NCI-H2196 treated with DMSO at 0.1 percent for 48 hours (cell line): ENCODE measurements around the gene FNBP1.

Source experiments
- DNase-seq: peaks from one replicate; lab custom pipeline; 2025; ENCODE audit not compliant: unreplicated experiment; lab: John Stamatoyannopoulos, UW

Gene FNBP1

GRCh38 chr9:129863059-129863690, 179.8 kb downstream of the FNBP1 start:
- DNase-seq, result no peak

GRCh38 chr9:129861447-129861827, 181.6 kb downstream of the FNBP1 start:
- no peak for DNase-seq

- no peak for DNase-seq
Observed at GRCh38 chr9:129860653-129861446, 182.1 kb downstream of the FNBP1 start.

DNA sequence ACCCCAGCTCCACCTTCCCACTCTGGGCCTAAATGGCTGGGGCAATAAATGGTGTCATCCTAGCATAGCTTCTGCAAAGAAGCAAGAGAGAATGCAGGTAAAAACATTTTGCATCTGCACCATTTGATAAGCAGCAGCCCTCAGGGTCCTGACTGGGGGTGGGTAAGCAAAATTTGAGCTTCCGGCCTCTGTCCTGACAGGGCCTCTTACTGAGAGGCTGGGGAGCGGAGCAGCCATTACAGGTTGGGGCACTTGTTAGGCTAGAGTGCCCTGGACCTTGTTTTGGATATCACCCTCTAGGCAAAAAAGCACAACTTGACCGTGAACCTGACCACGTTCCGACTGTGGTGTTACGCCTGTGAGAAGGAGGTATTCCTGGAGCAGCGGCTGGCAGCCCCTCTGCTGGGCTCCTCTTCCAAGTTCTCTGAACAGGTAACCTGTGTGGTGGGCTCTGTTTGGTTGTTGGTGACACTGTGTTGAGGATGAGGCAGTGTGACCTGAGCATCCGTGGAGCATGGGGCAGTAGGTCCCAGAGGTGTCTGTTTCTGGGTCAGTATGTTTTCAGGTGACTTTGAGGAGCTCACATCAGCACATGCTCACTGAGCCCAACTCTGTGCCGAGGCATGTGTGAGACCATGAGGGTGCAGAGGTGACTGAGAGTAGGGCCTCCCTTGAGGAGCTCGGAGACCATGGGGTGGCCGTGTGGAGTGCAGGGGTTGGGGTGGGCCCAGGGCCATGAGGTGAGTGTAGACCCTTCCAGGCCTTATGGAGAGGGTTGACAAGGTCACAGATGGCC, 184.6 kb downstream of the FNBP1 start:
- no peak for DNase-seq

GRCh38 chr9:129857207-129857606, 185.8 kb downstream of the FNBP1 start:
- no peak for DNase-seq

DNA sequence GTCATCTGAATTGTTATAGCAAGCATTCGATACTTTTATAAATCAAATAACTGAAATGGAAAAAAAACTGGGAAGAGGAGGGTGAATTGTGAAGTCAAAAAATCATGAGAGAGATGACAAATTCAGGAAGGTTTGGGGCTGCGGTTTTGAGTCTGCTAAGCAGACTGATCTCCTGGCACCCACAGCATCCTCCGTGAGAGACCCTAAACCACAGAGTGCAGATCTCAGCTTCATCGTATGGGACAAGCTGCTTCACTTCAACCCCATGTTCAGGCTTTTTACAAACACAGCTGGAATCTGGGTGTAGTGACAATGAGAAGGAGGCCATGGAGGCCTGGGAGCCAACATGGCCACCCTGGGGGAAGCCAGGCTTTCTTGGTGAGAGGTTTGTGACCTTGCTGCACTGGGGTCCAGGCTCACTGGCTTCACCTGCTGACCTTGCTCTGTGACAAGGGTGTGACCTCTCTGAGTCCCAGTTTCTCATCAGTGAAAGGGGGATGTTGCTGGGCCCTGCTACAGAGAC, 188.3 kb downstream of the FNBP1 start:
- no peak for DNase-seq

DNA sequence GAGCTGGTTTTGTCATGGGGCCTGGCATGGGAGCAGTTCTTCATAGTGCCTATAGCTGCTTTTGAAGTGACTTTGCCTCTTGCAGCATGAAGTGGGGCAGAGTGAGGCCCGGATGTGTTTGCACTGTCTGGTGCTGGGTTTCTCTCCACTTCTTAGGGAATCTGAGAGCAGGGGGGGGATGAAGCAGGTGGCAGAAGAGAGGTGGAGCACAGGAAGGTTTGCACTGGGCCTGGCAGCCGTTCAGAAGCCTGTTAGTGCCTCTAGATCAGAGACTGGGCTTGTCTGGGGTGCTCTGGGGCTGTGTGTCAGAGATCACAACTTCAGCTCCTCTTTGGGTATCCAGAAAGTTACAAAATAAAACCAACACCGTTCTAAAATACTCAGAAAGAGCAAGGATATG, 189.4 kb downstream of the FNBP1 start:
- DNase-seq, result peak; percentile 21

DNA sequence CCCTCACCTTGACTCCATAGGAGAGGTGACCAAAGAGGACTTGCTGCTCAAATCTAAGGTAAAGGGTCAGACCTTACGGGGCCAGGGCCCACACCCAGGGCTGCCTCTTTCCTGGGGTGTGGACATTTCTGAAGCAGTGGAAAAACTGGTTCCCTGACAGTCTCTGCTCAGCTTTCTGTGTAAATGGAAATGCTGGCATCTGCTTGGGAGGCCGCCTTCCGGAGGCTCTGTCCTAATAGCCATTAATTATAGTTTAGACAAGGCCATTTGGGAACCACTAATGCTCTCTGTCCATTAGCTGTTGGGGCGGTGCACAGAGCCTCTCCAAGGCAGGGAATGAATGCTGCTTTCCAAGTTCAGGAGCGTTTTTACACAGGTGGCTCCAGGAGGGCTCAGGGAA, 190.4 kb downstream of the FNBP1 start:
- DNase-seq, result no peak

DNA sequence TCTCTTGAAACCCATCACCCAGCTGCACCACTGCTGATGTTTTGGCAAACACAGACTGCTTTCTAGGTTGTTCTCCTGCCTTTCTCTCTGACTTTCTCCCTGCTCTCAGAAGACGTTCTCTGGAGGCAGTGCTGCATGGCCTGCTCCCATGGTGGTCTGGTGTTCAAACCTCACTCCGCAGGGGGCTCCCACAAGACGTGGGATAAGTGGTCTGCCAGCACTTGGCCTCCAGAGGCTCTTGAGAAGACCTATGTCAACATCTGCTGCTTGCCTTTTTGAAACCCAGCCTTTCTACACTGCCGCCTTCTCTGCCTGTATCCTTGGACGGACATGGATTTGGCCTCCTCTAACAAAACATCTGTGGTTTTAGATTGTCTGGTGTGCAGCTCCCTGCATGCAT, 191.2 kb downstream of the FNBP1 start:
- DNase-seq, result no peak

DNA sequence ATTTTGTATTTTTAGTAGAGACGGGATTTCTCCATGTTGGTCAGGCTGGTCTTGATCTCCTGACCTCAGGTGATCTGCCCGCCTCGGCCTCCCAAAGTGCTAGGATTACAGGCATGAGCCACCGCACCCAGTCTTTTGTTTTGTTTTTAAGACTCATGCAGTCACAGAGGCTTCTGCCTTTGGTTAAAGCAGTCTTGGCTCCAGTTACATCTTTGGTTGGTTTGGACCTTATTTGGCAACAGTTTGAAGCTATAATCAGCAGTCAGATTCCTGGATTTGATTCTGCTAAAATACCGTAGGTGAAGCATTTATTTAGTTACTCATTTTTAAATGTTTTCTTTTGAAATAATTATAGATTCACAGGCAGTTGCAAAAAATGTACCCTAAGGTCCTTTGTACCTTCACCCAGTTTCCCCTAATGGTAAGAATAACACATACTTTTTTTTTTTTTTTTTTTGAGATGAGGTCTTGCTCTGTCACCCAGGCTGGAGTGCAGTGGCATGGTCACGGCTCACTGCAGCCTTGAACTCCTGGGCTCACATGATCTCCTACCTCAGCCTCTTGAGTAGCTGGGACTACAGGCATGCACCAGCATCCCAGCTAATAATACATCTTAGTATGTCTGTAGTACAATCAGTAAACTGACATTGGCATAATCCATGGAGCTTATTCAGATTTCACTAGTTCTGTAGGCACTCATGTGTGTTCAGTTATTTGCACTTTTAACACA, 192.0 kb downstream of the FNBP1 start:
- no peak for DNase-seq

- no peak for DNase-seq
Observed at GRCh38 chr9:129849901-129850300, 193.1 kb downstream of the FNBP1 start.

GRCh38 chr9:129848712-129849441, 194.1 kb downstream of the FNBP1 start:
- no peak for DNase-seq

- DNase-seq, result no peak
Observed at GRCh38 chr9:129845373-129845772, 197.6 kb downstream of the FNBP1 start.

DNA sequence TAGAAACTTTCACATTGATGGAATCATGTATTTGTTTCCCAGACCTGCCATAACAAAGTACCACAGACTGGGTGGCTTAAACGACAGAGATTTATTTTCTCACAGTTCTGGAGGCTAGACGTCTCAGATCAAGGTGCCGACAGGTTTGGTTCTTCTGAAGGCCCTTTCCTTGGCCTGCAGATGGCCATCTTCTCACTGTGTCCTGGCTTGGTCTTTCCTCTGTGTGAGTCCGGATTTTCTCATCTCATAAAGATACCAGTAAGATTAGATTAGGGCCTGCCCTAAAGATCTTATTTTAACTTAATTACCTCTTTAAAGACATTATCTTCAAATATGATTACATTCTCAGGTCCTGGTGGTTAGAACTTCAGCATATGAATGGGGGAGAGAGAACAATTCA, 201.9 kb downstream of the FNBP1 start:
- DNase-seq, result no peak

DNA sequence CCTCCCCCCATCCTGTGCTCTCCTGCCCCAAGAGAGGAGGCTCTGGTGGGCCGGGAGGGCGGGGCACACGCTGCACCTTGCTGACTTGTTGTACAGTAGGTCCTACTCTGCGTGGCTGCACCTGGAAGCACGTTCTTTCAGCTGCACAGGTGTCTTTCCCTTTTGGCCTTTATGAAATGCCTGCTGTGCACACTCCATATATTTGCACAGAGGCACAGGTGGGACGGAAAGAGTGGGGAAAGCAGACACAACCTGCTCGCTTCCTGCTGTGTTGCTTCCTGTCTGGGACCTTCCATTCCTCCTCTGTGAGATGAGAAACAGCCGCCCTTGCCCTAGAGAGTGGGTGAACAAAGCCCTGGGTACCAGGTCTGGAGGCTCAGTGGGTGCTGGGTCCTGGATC, 203.0 kb downstream of the FNBP1 start:
- DNase-seq, result peak; percentile 76

DNA sequence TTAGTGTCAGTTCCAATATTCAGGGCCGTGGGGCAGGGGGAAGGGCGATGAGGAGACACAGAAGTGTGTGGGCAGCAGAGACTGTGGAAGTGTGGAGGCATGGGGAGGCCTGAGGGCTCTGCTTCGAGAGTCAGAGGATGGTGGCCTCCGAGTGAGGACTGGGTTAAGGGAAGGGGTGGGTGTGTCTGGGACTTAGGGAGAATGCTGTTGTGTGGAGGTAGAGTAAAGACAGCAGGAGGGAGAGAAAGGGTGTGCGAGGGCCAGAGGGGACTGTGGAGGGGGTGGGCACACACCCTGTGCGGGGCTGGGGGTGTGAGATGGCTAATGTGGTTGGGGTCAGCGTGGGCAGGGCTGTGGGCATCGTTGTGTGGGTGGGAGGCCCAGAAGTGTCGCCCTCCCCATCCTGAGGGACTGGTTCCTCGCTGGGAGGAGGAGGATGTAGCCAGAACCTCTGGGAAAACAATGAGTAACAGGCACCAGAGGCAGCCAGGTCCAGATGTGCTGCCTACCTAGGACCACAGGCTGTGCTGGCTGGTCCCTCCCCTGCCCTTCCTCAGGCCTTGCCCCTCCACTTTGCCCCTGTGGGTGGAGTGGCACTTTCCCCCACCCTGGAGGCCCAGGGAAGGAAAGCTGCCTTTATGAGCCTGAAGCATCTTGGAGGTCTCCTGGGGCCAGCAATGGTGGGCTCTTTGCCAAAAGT, 203.5 kb downstream of the FNBP1 start:
- DNase-seq, result no peak

DNA sequence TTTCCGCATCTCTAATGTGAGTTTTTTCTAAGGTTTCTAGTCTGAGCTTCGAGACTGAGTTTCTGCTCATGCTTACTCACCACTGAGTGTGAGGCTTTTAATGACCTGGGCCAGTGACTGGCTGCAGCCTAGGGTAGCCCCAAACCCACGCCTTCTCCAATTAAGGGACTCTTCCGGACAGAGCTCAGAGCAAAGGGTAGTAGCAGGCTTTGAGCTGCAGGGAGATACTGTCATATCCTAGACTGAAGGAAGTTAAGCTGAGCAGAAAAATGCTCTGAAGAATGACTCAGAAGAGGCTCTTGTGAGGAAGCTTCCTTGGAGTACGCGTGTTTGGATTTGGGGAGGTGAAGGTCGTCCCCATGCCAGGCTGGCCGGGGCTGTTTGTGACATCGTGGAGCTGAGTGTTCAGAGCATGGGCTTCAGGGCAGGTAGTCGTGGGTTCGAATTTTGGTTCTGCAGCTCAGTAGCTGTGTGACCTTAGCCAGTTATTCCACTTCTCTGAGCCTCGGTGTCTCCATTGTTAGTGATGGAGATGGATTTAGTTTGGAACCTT, 204.2 kb downstream of the FNBP1 start:
- no peak for DNase-seq
